T-helper 2 cell treated with Interferon-gamma antibody and Interleukin-4, amounts not matched to agents 100 ng/mL and 5 ng/mL, for 36 hours (primary cell): ENCODE data around the gene TBC1D5. TPM values are rescaled to one million over a fixed set of nuclear protein-coding genes. Genes with fewer than 3 reads are reported as not detected.
"Not testable (repeated sequence)": the region's sequence is repeated elsewhere in the genome, so short reads cannot be mapped to it uniquely, and the experiment has no call there.

Experiments
- intact Hi-C: fragments of 100-400 bp; cut with micrococcal nuclease; formaldehyde crosslinking; loops from one replicate; pipeline ENCODE4 v1.15.1; 2023
- total RNA-seq: library from RNA; stranded (reverse); gene quantifications from 2 replicates; pipeline ENCODE4 v1.2.3, GENCODE V29; 2022

TBC1D5 gene
- 51.6 and 55.3 TPM in 2 replicates for total RNA-seq

- intact Hi-C loops, result loop anchor here (1.0 to 10.0 kb wide), 7 partner anchors 32 to 1477 kb away; partner anchors contain the start of genes OXNAD1 and PLCL2
These were observed at the start of gene TBC1D5 for GRCh38 chr3:17742102-17742879. Gene TBC1D5, minus strand, starts transcription at chr3:17742631. Its CDS starts 234,061 bp downstream, at chr3:17508570.

- intact Hi-C loops, result no loop called here
These were observed 41.0 kb upstream of the TBC1D5 start for GRCh38 chr3:17783426-17783825.

GRCh38 chr3:17782751-17783150, 40.3 kb upstream of the TBC1D5 start:
- intact Hi-C loops, result no loop called here

GRCh38 chr3:17780369-17780768, 37.9 kb upstream of the TBC1D5 start:
- intact Hi-C loops, result not testable (repeated sequence)

- intact Hi-C loops, result not testable (repeated sequence)
These were observed 37.1 kb upstream of the TBC1D5 start for GRCh38 chr3:17779304-17780250.

- intact Hi-C loops, result not testable (repeated sequence)
These were observed 34.9 kb upstream of the TBC1D5 start for GRCh38 chr3:17777326-17777725.

- intact Hi-C loops, result no loop called here
These were observed 32.6 kb upstream of the TBC1D5 start for GRCh38 chr3:17775073-17775472.

- intact Hi-C loops, result loop anchor here (1.0 kb wide), 1 partner anchor 32 kb away; the partner anchor contains the start of gene TBC1D5
These were observed 31.9 kb upstream of the TBC1D5 start for GRCh38 chr3:17774180-17774910.

- intact Hi-C loops, result no loop called here
These were observed 30.1 kb upstream of the TBC1D5 start for GRCh38 chr3:17772556-17772955.

GRCh38 chr3:17771177-17772017, 29.0 kb upstream of the TBC1D5 start:
- intact Hi-C loops, result no loop called here

GRCh38 chr3:17770682-17771081, 28.3 kb upstream of the TBC1D5 start:
- intact Hi-C loops, result no loop called here

GRCh38 chr3:17765819-17766472, 23.5 kb upstream of the TBC1D5 start:
- intact Hi-C loops, result no loop called here

- intact Hi-C loops, result no loop called here
These were observed 19.1 kb upstream of the TBC1D5 start for GRCh38 chr3:17761563-17761962.

- intact Hi-C loops, result no loop called here
These were observed 17.5 kb upstream of the TBC1D5 start for GRCh38 chr3:17759901-17760300.

GRCh38 chr3:17755836-17756235, 13.4 kb upstream of the TBC1D5 start:
- intact Hi-C loops, result no loop called here

GRCh38 chr3:17753632-17753992, 11.2 kb upstream of the TBC1D5 start:
- intact Hi-C loops, result no loop called here

GRCh38 chr3:17752876-17753631, 10.6 kb upstream of the TBC1D5 start:
- intact Hi-C loops, result no loop called here

GRCh38 chr3:17752436-17752835, 10.0 kb upstream of the TBC1D5 start:
- intact Hi-C loops, result no loop called here

GRCh38 chr3:17749705-17750293, 7.4 kb upstream of the TBC1D5 start:
- intact Hi-C loops, result loop anchor here (10.0 kb wide), 1 partner anchor 595 kb away; no protein-coding TSS in a partner anchor
